Embryonic facial prominence (tissue), 1 donor: Measurements from ENCODE around the gene SLC16A13.
"Not testable (repeated sequence)": the region's sequence is repeated elsewhere in the genome, so short reads cannot be mapped to it uniquely, and the experiment has no call there.

Source experiments
- DNase-seq: peaks from one replicate; pipeline ENCODE4 v3.0.0-alpha.2; 2016; ENCODE audit errors: extremely low spot score

The SLC16A13 gene

GRCh38 chr17:7035591-7036368 is at the start of gene SLC16A13:
SLC16A13 (plus strand) TSS chr17:7036015; CDS start chr17:7036383, 368 bp downstream.
- peak; percentile 91 for DNase-seq

- DNase-seq = no peak
Measured at GRCh38 chr17:6986676-6987075, 49.1 kb upstream of the SLC16A13 start.

- DNase-seq = no peak
Measured at GRCh38 chr17:6989779-6990178, 46.0 kb upstream of the SLC16A13 start.

GRCh38 chr17:6993613-6994056 is 42.2 kb upstream of the SLC16A13 start:
- not testable (repeated sequence) for DNase-seq

- DNase-seq = no peak
Measured at GRCh38 chr17:6994118-6994598, 41.7 kb upstream of the SLC16A13 start.

GRCh38 chr17:6994666-6995256 is 41.1 kb upstream of the SLC16A13 start:
- DNase-seq = no peak

GRCh38 chr17:6995500-6996255 is 40.1 kb upstream of the SLC16A13 start, which contains the start of gene ALOX12:
ALOX12 (plus strand) TSS chr17:6996049; CDS start chr17:6996118, 69 bp downstream.
- no peak for DNase-seq

GRCh38 chr17:6996256-6997011 is 39.4 kb upstream of the SLC16A13 start:
- no peak for DNase-seq

GRCh38 chr17:6997171-6997570 is 38.6 kb upstream of the SLC16A13 start:
- DNase-seq = no peak

GRCh38 chr17:6998855-6999508 is 36.8 kb upstream of the SLC16A13 start:
- DNase-seq = no peak

- DNase-seq = no peak
Measured at GRCh38 chr17:7001318-7001961, 34.4 kb upstream of the SLC16A13 start.

GRCh38 chr17:7002288-7003047 is 33.3 kb upstream of the SLC16A13 start:
- DNase-seq = no peak

GRCh38 chr17:7003745-7004144 is 32.1 kb upstream of the SLC16A13 start:
- DNase-seq = no peak

- peak; percentile 17 for DNase-seq
Measured at GRCh38 chr17:7004398-7005253, 31.2 kb upstream of the SLC16A13 start.

GRCh38 chr17:7005716-7006115 is 30.1 kb upstream of the SLC16A13 start:
- no peak for DNase-seq

GRCh38 chr17:7007143-7007542 is 28.7 kb upstream of the SLC16A13 start:
- no peak for DNase-seq

- no peak for DNase-seq
Measured at GRCh38 chr17:7010523-7010922, 25.3 kb upstream of the SLC16A13 start.

- DNase-seq = no peak
Measured at GRCh38 chr17:7011415-7011814, 24.4 kb upstream of the SLC16A13 start.

- DNase-seq = no peak
Measured at GRCh38 chr17:7011942-7012254, 23.9 kb upstream of the SLC16A13 start.
